ENCODE results near the gene PPP2R2B. TPM values are rescaled to one million over a fixed set of nuclear protein-coding genes. Genes with fewer than 3 reads are reported as not detected.

Gene PPP2R2B
- total RNA-seq, 1 experiment from 2014 or later, result not detected

GRCh38 chr5:146799671-146800070 is 78.9 kb downstream of the PPP2R2B start:
- ATAC-seq, result no peak
- Histone ChIP-seq H3K27ac (ENCODE audit: low read length) (no peak overlapping the region), H3K9me2 (replicated peaks; ENCODE audit: low read length) (no peaks in the 10 kb centered on the region), H3K79me2 (ENCODE audit: low read length) (no peaks in the 10 kb centered on the region), H3K4me2 (ENCODE audit: low read length) (no peak overlapping the region), H4K20me1 (ENCODE audit: low read length) (no peaks in the 10 kb centered on the region), H3K4me3 (ENCODE audit: low read length) (no peak overlapping the region), H3K9me3 (ENCODE audit: low read length) (no peaks in the 10 kb centered on the region), H3K27me3 (ENCODE audit: low read length) (no peaks in the 10 kb centered on the region; the same call in 1 of the 2 replicates), H3K36me3 (ENCODE audit: low read depth, low read length) (no peaks in the 10 kb centered on the region), H3K9ac (ENCODE audit: low read length) (no peak overlapping the region), H3F3A (ENCODE audit: low read length, unreplicated experiment) (no peaks in the 10 kb centered on the region), H2AFZ (ENCODE audit: low read length) (no peak overlapping the region), H3K4me1 (ENCODE audit: insufficient read depth, low read length) (peaks cover 9% of the 10 kb centered on the region)
- TF ChIP-seq EZH2 (IDR thresholded peaks at IDR 0.05; ENCODE audit: low read length, unreplicated experiment), result no peak
- no peak for TF ChIP-seq CTCF (conservative IDR thresholded peaks at IDR 0.05; ENCODE audit: low read depth, low read length)
- no peak for TF ChIP-seq EZH2phosphoT487 (IDR thresholded peaks at IDR 0.05; ENCODE audit: borderline replicate concordance, low read length)
- BruUV-seq (replicated peaks), result no TSS peak
- POLR2A ChIA-PET (ENCODE audit: unreplicated experiment), result no interaction called here
- intact Hi-C loops (cut with micrococcal nuclease), result no loop called here
- DNase-seq, result no peak
- CTCF ChIA-PET, result no interaction called here

GRCh38 chr5:146799231-146799630 is 79.3 kb downstream of the PPP2R2B start:
- no peak overlapping the region for H2AFZ ChIP-seq (ENCODE audit: low read length)
- no peaks in the 10 kb centered on the region for H3F3A ChIP-seq (ENCODE audit: low read length, unreplicated experiment)
- ATAC-seq (no peak), DNase-seq (no peak)
- no peak overlapping the region for H3K4me3 ChIP-seq (ENCODE audit: low read length)
- no peak overlapping the region for H3K27ac ChIP-seq (ENCODE audit: low read length)
- H3K9ac ChIP-seq (ENCODE audit: low read length), result no peak overlapping the region
- H3K27me3 ChIP-seq (ENCODE audit: low read length), result no peaks in the 10 kb centered on the region; the same call in 1 of the 2 replicates
- no peak for TF ChIP-seq EZH2phosphoT487 (IDR thresholded peaks at IDR 0.05; ENCODE audit: borderline replicate concordance, low read length)
- TF ChIP-seq CTCF (conservative IDR thresholded peaks at IDR 0.05; ENCODE audit: low read depth, low read length), result no peak
- intact Hi-C loops (cut with micrococcal nuclease), result no loop called here
- ChIA-PET POLR2A (ENCODE audit: unreplicated experiment) (no interaction called here), CTCF (no interaction called here)
- no peaks in the 10 kb centered on the region for H4K20me1 ChIP-seq (ENCODE audit: low read length)
- no peaks in the 10 kb centered on the region for H3K9me2 ChIP-seq (replicated peaks; ENCODE audit: low read length)
- H3K36me3 ChIP-seq (ENCODE audit: low read depth, low read length), result no peaks in the 10 kb centered on the region
- H3K9me3 ChIP-seq (ENCODE audit: low read length), result no peaks in the 10 kb centered on the region
- BruUV-seq (replicated peaks), result no TSS peak
- peaks cover 9% of the 10 kb centered on the region for H3K4me1 ChIP-seq (ENCODE audit: insufficient read depth, low read length)
- no peak overlapping the region for H3K4me2 ChIP-seq (ENCODE audit: low read length)
- no peaks in the 10 kb centered on the region for H3K79me2 ChIP-seq (ENCODE audit: low read length)

GRCh38 chr5:146797658-146798057 is 80.9 kb downstream of the PPP2R2B start:
- Histone ChIP-seq H3K27me3 (ENCODE audit: low read length) (no peaks in the 10 kb centered on the region; the same call in 1 of the 2 replicates), H3K79me2 (ENCODE audit: low read length) (no peaks in the 10 kb centered on the region), H3K4me1 (ENCODE audit: insufficient read depth, low read length) (peaks cover 17% of the 10 kb centered on the region), H2AFZ (ENCODE audit: low read length) (no peak overlapping the region), H3K9me2 (replicated peaks; ENCODE audit: low read length) (no peaks in the 10 kb centered on the region), H3K9me3 (ENCODE audit: low read length) (no peaks in the 10 kb centered on the region), H3K36me3 (ENCODE audit: low read depth, low read length) (no peaks in the 10 kb centered on the region), H3F3A (ENCODE audit: low read length, unreplicated experiment) (no peaks in the 10 kb centered on the region), H3K9ac (ENCODE audit: low read length) (no peak overlapping the region), H4K20me1 (ENCODE audit: low read length) (no peaks in the 10 kb centered on the region), H3K4me2 (ENCODE audit: low read length) (no peak overlapping the region), H3K27ac (ENCODE audit: low read length) (no peak overlapping the region), H3K4me3 (ENCODE audit: low read length) (no peak overlapping the region)
- CTCF ChIA-PET, result no interaction called here
- POLR2A ChIA-PET (ENCODE audit: unreplicated experiment), result no interaction called here
- no peak for DNase-seq
- no peak for ATAC-seq
- TF ChIP-seq CTCF (conservative IDR thresholded peaks at IDR 0.05; ENCODE audit: low read depth, low read length) (no peak), EZH2phosphoT487 (IDR thresholded peaks at IDR 0.05; ENCODE audit: borderline replicate concordance, low read length) (no peak), EZH2 (IDR thresholded peaks at IDR 0.05; ENCODE audit: low read length, unreplicated experiment) (no peak)
- BruUV-seq (replicated peaks), result no TSS peak
- intact Hi-C loops (cut with micrococcal nuclease), result no loop called here

All from PC-3 (cell line).